Endothelial cell of umbilical vein (primary cell): ENCODE measurements around the gene GNAZ. TPM values are rescaled to one million over a fixed set of nuclear protein-coding genes. Genes with fewer than 3 reads are reported as not detected.

ENCODE experiments used
- BruUV-seq: library from RNA; stranded (reverse); fragments of 400-500 nt; replicated peaks from 2 replicates; lab custom pipeline; 2021; lab: Mats Ljungman, UMichigan
- CTCF ChIA-PET: fragments of 300-600, 350-600 bp; sonication (Branson Sonifier 250); formaldehyde crosslinking; loops from one replicate; lab custom pipeline; 2021; ENCODE audit warnings: antibody characterized with exemption, inconsistent platforms; lab: Charles Lee
- POLR2A ChIA-PET: fragments of 300-600, 350-600 bp; sonication (Branson Sonifier 250); formaldehyde crosslinking; loops from one replicate; lab custom pipeline; 2021; ENCODE audit warnings: antibody characterized with exemption, inconsistent platforms; lab: Charles Lee
- DNase-seq: peaks from one replicate; pipeline ENCODE4 v3.0.0-alpha.2; 2011; ENCODE audit warnings: low read depth, low spot score
- FAIRE-seq: peaks from 2 replicates; lab custom pipeline; 2011; peaks lifted over from hg19 to GRCh38; lab: Jason Lieb, UNC
- H2AFZ ChIP-seq: 2 replicates; pipeline ENCODE4 v1.6.0; 2012; ENCODE audit warnings: low read depth, low read length, control low read depth, inconsistent platforms
- H3K27ac ChIP-seq: 2 replicates; pipeline ENCODE4 v1.5.1; 2011; ENCODE audit warnings: low read depth, mild to moderate bottlenecking, control low read depth, low read length, moderate library complexity; ENCODE audit not compliant: insufficient read depth
- H3K27me3 ChIP-seq, 2 experiments: 2 replicates each; pipeline versions ENCODE4 v1.6.0 to v1.6.1; 2011; ENCODE audit warnings: low read length in 2 of 2, mixed read lengths in 1 of 2; ENCODE audit not compliant: control insufficient read depth in 2 of 2, insufficient read depth in 2 of 2
- H3K36me3 ChIP-seq, 2 experiments: 2 replicates in 1 of 2; 3 replicates in 1 of 2; pipeline ENCODE4 v1.5.1; 2011; ENCODE audit warnings: low read length in 2 of 2, mild to moderate bottlenecking in 1 of 2, moderate library complexity in 1 of 2; ENCODE audit not compliant: control insufficient read depth in 2 of 2, insufficient read depth in 2 of 2; ENCODE audit errors: extremely low read depth in 1 of 2
- H3K4me1 ChIP-seq: 3 replicates; pipeline ENCODE4 v1.5.1; 2011; ENCODE audit warnings: mild to moderate bottlenecking, low read length; ENCODE audit not compliant: control insufficient read depth, insufficient read depth; ENCODE audit errors: extremely low read depth
- H3K4me2 ChIP-seq: 2 replicates; pipeline ENCODE4 v1.6.1; 2011; ENCODE audit warnings: low read length, control low read depth, mixed read lengths; ENCODE audit not compliant: insufficient read depth
- H3K4me3 ChIP-seq, 3 experiments: fragments of 200-600 bp in 1 of 3; sonication (generic), shearing (Covaris generic) in 1 of 3; replicated peaks in 1 of 3; 2 replicates each; pipeline ENCODE4 v1.5.1; 2011 to 2016; ENCODE audit warnings: control low read depth in 3 of 3, low read length in 3 of 3, mild to moderate bottlenecking in 2 of 3, inconsistent platforms in 1 of 3, low read depth in 1 of 3, moderate library complexity in 1 of 3; ENCODE audit not compliant: insufficient read depth in 1 of 3
- H3K79me2 ChIP-seq: 2 replicates; pipeline ENCODE4 v1.6.0; 2012; ENCODE audit warnings: low read length, inconsistent platforms; ENCODE audit not compliant: control insufficient read depth, insufficient read depth
- H3K9ac ChIP-seq: replicated peaks from 2 replicates; pipeline ENCODE3; 2011; ENCODE audit warnings: low read length, control low read depth; ENCODE audit not compliant: insufficient read depth; ENCODE audit errors: extremely low read depth
- H3K9me1 ChIP-seq: replicated peaks from 3 replicates; pipeline ENCODE4 v1.6.0; 2011; ENCODE audit warnings: mild to moderate bottlenecking, low read length; ENCODE audit not compliant: control insufficient read depth, insufficient read depth; ENCODE audit errors: extremely low read depth
- H3K9me3 ChIP-seq: replicated peaks from 2 replicates; pipeline ENCODE4 v1.5.1; 2012; ENCODE audit warnings: low read length, inconsistent platforms; ENCODE audit not compliant: control insufficient read depth, insufficient read depth
- H4K20me1 ChIP-seq: replicated peaks from 2 replicates; pipeline ENCODE3; 2011; ENCODE audit warnings: mild to moderate bottlenecking, low read length; ENCODE audit not compliant: control insufficient read depth, insufficient read depth; ENCODE audit errors: extremely low read depth
- EZH2 ChIP-seq: IDR thresholded peaks from 2 replicates; pipeline ENCODE4 v1.6.1; 2012; ENCODE audit warnings: borderline replicate concordance, low read depth, mild to moderate bottlenecking, moderate library complexity, low read length, inconsistent platforms; ENCODE audit not compliant: severe bottlenecking
- FOS ChIP-seq: IDR thresholded peaks from 2 replicates; pipeline ENCODE4 v1.6.1; 2011; ENCODE audit warnings: mild to moderate bottlenecking, low read length, moderate library complexity, borderline replicate concordance; ENCODE audit not compliant: insufficient read depth
- GATA2 ChIP-seq: IDR thresholded peaks from 2 replicates; pipeline ENCODE4 v1.7.0; 2011; ENCODE audit warnings: low read depth, mild to moderate bottlenecking, moderate library complexity, mixed read lengths, low read length; ENCODE audit not compliant: insufficient read length, insufficient read depth
- JUN ChIP-seq: IDR thresholded peaks from 2 replicates; pipeline ENCODE4 v1.6.1; 2011; ENCODE audit warnings: borderline replicate concordance, low read depth; ENCODE audit not compliant: insufficient read length, insufficient read depth
- MYC ChIP-seq: IDR thresholded peaks from one replicate; pipeline ENCODE4 v1.6.1; 2011; ENCODE audit warnings: mild to moderate bottlenecking, low read depth, low read length
- POLR2A ChIP-seq: IDR thresholded peaks from 2 replicates; pipeline ENCODE4 v1.6.1; 2012; ENCODE audit warnings: low read depth, mild to moderate bottlenecking, control low read depth, low read length
- POLR2AphosphoS5 ChIP-seq: IDR thresholded peaks from 2 replicates; pipeline ENCODE4 v1.6.1; 2012; ENCODE audit warnings: low read depth, mild to moderate bottlenecking, control low read depth, low read length, moderate library complexity; ENCODE audit not compliant: insufficient read depth
- dilution Hi-C: fragments of 300-500 bp; cut with MboI; formaldehyde crosslinking; loops from one replicate; pipeline ENCODE4 v1.15.0; 2019; ENCODE audit warnings: low sequenced_read_pairs; ENCODE audit not compliant: extremely low pct_ligation_motif_present
- intact Hi-C: fragments of 100-400 bp; cut with micrococcal nuclease; formaldehyde crosslinking; loops from one replicate; pipeline ENCODE4 v1.10.0; 2022
- polyA plus RNA-seq, 4 experiments: library from polyadenylated mRNA; depleted of rRNA in 3 of 4; stranded (reverse) in 3 of 4; unstranded in 1 of 4; fragments of >200 nt; gene quantifications; 2 replicates each; pipeline versions ENCODE4 v1.2.1 to v1.2.3, GENCODE V29; 2011 to 2012; ENCODE audit warnings: missing spikeins in 1 of 4
- total RNA-seq: library from RNA; stranded (reverse); gene quantifications from 2 replicates; pipeline ENCODE4 v1.2.3, GENCODE V29; 2021

GNAZ gene
- total and polyA plus RNA-seq, 2 donors (not counting 3 experiments of a cell fraction or from before 2014, with no cell fraction given), result 0.44 to 0.86 TPM

GRCh38 chr22:23064381-23065068, 5.8 kb upstream of the GNAZ start:
- no peak for TF ChIP-seq POLR2AphosphoS5
- H4K20me1 ChIP-seq, result no peaks in the 10 kb centered on the region
- no peaks in the 10 kb centered on the region for H3K36me3 ChIP-seq
- dilution Hi-C loops (no loop called here), intact Hi-C loops (no loop called here)
- ChIA-PET CTCF (interaction anchor here (0.6 kb wide), 1 partner anchor 19 kb away, joined by 3 read pairs; no protein-coding TSS in a partner anchor), POLR2A (no interaction called here)
- no peak overlapping the region for H3K27ac ChIP-seq
- H3K4me1 ChIP-seq, result peaks cover 2% of the 10 kb centered on the region
- BruUV-seq, result no TSS peak
- no peak overlapping the region for H3K4me2 ChIP-seq
- FAIRE-seq (no peak), DNase-seq (no peak)
- no peaks in the 10 kb centered on the region for H3K9me1 ChIP-seq
- H3K9ac ChIP-seq, result no peak overlapping the region
- H3K9me3 ChIP-seq, result no peaks in the 10 kb centered on the region
- H3K27me3 ChIP-seq, result peaks cover 0 to 3% of the 10 kb centered on the region in 2 experiments
- no peak overlapping the region for H3K4me3 ChIP-seq
- no peaks in the 10 kb centered on the region for H3K79me2 ChIP-seq
- H2AFZ ChIP-seq, result no peak overlapping the region

GRCh38 chr22:23065069-23065451, 5.3 kb upstream of the GNAZ start:
- Histone ChIP-seq H3K27ac (no peak overlapping the region), H3K4me3 (no peak overlapping the region), H3K9me3 (no peaks in the 10 kb centered on the region), H3K27me3 (peaks cover 0 to 3% of the 10 kb centered on the region in 2 experiments), H3K4me1 (peaks cover 6% of the 10 kb centered on the region), H2AFZ (no peak overlapping the region), H3K36me3 (no peaks in the 10 kb centered on the region), H3K79me2 (no peaks in the 10 kb centered on the region), H3K9ac (no peak overlapping the region), H3K4me2 (no peak overlapping the region), H3K9me1 (no peaks in the 10 kb centered on the region), H4K20me1 (no peaks in the 10 kb centered on the region)
- no TSS peak for BruUV-seq
- DNase-seq, result no peak
- POLR2A ChIA-PET, result no interaction called here
- intact Hi-C loops, result no loop called here
- TF ChIP-seq FOS, result no peak
- TF ChIP-seq MYC, result no peak
- no peak for TF ChIP-seq JUN
- no peak for TF ChIP-seq EZH2
- no peak for TF ChIP-seq POLR2AphosphoS5
- no peak for TF ChIP-seq POLR2A
- TF ChIP-seq GATA2, result no peak
- CTCF ChIA-PET, result no interaction called here
- no peak for FAIRE-seq
- dilution Hi-C loops, result no loop called here
